ENCODE measurements around the gene WNT5B.

WNT5B gene

GRCh38 chr12:1660304-1661187 lies 31.5 kb downstream of the WNT5B start:
- ATAC-seq = no peak
- TF ChIP-seq ZFP30 (CRISPR knock-in tag; IDR thresholded peaks at IDR 0.05) (no peak), CSRNP3 (CRISPR knock-in tag; IDR thresholded peaks at IDR 0.05) (no peak), CSDC2 (CRISPR knock-in tag; IDR thresholded peaks at IDR 0.05) (no peak), ZFP3 (CRISPR knock-in tag; IDR thresholded peaks at IDR 0.05) (no peak), ARNTL (CRISPR knock-in tag; IDR thresholded peaks at IDR 0.05; ENCODE audit: borderline replicate concordance, low read depth) (no peak), TSHZ2 (CRISPR knock-in tag; IDR thresholded peaks at IDR 0.05) (no peak)

GRCh38 chr12:1661553-1662335 lies 32.7 kb downstream of the WNT5B start:
- peak; percentile 99 for ATAC-seq
- TF ChIP-seq TSHZ2 (CRISPR knock-in tag; IDR thresholded peaks at IDR 0.05) = 0 out of 2 replicates have a peak, but pooled peaks have one; percentile 18
- no peak for TF ChIP-seq ESRRG (CRISPR knock-in tag; IDR thresholded peaks at IDR 0.05)

- TF ChIP-seq TCF4 (CRISPR knock-in tag; IDR thresholded peaks at IDR 0.05; ENCODE audit: borderline replicate concordance) (no peak), GLIS3 (CRISPR knock-in tag; IDR thresholded peaks at IDR 0.05) (no peak), OSR1 (CRISPR knock-in tag; IDR thresholded peaks at IDR 0.05) (no peak), TOX (CRISPR knock-in tag; IDR thresholded peaks at IDR 0.05; ENCODE audit: borderline replicate concordance) (no peak), TSHZ2 (CRISPR knock-in tag; IDR thresholded peaks at IDR 0.05) (no peak), PATZ1 (CRISPR knock-in tag; IDR thresholded peaks at IDR 0.05; ENCODE audit: borderline replicate concordance) (no peak), CSDC2 (CRISPR knock-in tag; IDR thresholded peaks at IDR 0.05) (no peak), ZFP3 (CRISPR knock-in tag; IDR thresholded peaks at IDR 0.05) (no peak)
These were observed 33.9 kb downstream of the WNT5B start for GRCh38 chr12:1662761-1663439.

More at GRCh38 chr12:1662761-1663439, 33.9 kb downstream of the WNT5B start:
- ATAC-seq = no peak

All from SK-N-SH treated with all-trans-retinoic acid at 6 μM for 48 hours (cell line).